GM12892 (cell line): Measurements from ENCODE around the gene ITGB5.

Experiments used
- POLR2A ChIP-seq: IDR thresholded peaks from 2 replicates; pipeline ENCODE4 v1.6.1; 2011; ENCODE audit warnings: low read depth, low read length, control low read depth
- POLR2AphosphoS5 ChIP-seq: IDR thresholded peaks from 2 replicates; pipeline ENCODE4 v1.6.1; 2011; ENCODE audit warnings: low read depth, low read length, control low read depth

- TF ChIP-seq POLR2A (no peak), POLR2AphosphoS5 (no peak)
These were observed 33.7 kb downstream of the ITGB5 start for GRCh38 chr3:124853446-124853845.
